IMR-90 (cell line): ENCODE results near the gene NAXE.

Experiments used
- CTCF ChIP-seq: conservative IDR thresholded peaks from 2 replicates; pipeline ENCODE4 v1.5.1; 2012; ENCODE audit warnings: mild to moderate bottlenecking, low read depth, low read length, improper control_type of control experiment
- POLR2A ChIP-seq: IDR thresholded peaks from 2 replicates; pipeline ENCODE4 v1.6.1; 2012; ENCODE audit warnings: mild to moderate bottlenecking, low read depth, low read length
- RFX5 ChIP-seq: IDR thresholded peaks from 2 replicates; pipeline ENCODE4 v1.8.0; 2012; ENCODE audit warnings: low read depth, mild to moderate bottlenecking, low read length, moderate library complexity
- TF ChIP-seq, protein P1 (sequence below): fragments of 150-350 bp; IDR thresholded peaks from 2 replicates; pipeline ENCODE4 v1.6.1; 2017; ENCODE audit warnings: mild to moderate bottlenecking, antibody characterized with exemption, low read length, low read depth

DNA sequence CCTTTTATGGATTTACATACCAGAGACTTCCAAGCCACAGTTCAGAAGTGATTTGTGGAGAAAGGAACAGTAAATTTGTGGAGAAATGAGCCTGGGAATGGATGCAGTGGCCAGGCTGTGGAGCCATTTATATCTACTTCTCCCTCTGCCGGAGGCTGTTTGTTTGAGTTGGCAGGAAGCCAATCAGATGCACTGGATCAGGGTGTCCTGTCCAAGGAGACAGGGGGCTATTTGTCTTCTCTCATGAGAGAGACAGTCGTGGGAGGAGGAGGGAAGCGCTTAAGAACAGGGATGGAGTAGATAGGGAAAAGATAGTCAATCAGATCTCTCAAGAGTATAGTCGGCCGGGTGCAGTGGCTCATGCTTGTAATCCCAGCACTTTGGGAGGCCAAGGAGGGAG, 24.9 kb downstream of the NAXE start:
- TF ChIP-seq, protein P1, sequence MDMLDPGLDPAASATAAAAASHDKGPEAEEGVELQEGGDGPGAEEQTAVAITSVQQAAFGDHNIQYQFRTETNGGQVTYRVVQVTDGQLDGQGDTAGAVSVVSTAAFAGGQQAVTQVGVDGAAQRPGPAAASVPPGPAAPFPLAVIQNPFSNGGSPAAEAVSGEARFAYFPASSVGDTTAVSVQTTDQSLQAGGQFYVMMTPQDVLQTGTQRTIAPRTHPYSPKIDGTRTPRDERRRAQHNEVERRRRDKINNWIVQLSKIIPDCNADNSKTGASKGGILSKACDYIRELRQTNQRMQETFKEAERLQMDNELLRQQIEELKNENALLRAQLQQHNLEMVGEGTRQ, result no peak
- TF ChIP-seq CTCF (0 out of 2 replicates have a peak, but pooled peaks have one; percentile 2), POLR2A (no peak), RFX5 (no peak)
